Neural progenitor cell (in vitro differentiated cells): Measurements from ENCODE around the gene TRAK1. TPM values are rescaled to one million over a fixed set of nuclear protein-coding genes. Genes with fewer than 3 reads are reported as not detected.
A peak's percentile ranks its signal among the peaks of the same experiment; 100 is the strongest.

Experiments used
- DNase-seq: peaks from one replicate; pipeline ENCODE4 v3.0.0-alpha.2; 2016; ENCODE audit warnings: low spot score
- H2AFZ ChIP-seq: fragments of 200-600 bp; sonication (generic); replicated peaks from 2 replicates; pipeline ENCODE4 v1.6.1; 2016; ENCODE audit warnings: antibody characterized with exemption
- H3F3A ChIP-seq: fragments of 200-600 bp; sonication (generic); 2 replicates; pipeline ENCODE4 v1.6.1; 2016; ENCODE audit warnings: antibody characterized with exemption, low read depth
- H3K27ac ChIP-seq: fragments of 200-600 bp; sonication (generic); 2 replicates; pipeline ENCODE4 v1.5.1; 2016; ENCODE audit warnings: mild to moderate bottlenecking
- H3K27me3 ChIP-seq: fragments of 200-600 bp; sonication (generic); 2 replicates; pipeline ENCODE4 v1.6.1; 2016; ENCODE audit warnings: mild to moderate bottlenecking, moderate library complexity
- H3K36me3 ChIP-seq: fragments of 200-600 bp; sonication (generic); 2 replicates; pipeline ENCODE4 v1.5.1; 2016
- H3K4me1 ChIP-seq: fragments of 200-600 bp; sonication (generic); 2 replicates; pipeline ENCODE4 v1.6.1; 2016; ENCODE audit warnings: mixed run types
- H3K4me2 ChIP-seq: fragments of 200-600 bp; sonication (generic); 2 replicates; pipeline ENCODE4 v1.6.1; 2016
- H3K4me3 ChIP-seq: fragments of 200-600 bp; sonication (generic); 2 replicates; pipeline ENCODE4 v1.5.1; 2016
- H3K79me2 ChIP-seq: fragments of 200-600 bp; sonication (generic); 2 replicates; pipeline ENCODE4 v1.6.1; 2016; ENCODE audit warnings: low read depth
- H3K9ac ChIP-seq: fragments of 200-600 bp; sonication (generic); 2 replicates; pipeline ENCODE4 v1.6.1; 2016
- H3K9me3 ChIP-seq: fragments of 200-600 bp; sonication (generic); 2 replicates; pipeline ENCODE4 v1.5.1; 2016; ENCODE audit warnings: low read depth
- H4K20me1 ChIP-seq: fragments of 200-600 bp; sonication (generic); 2 replicates; pipeline ENCODE4 v1.6.1; 2016; ENCODE audit warnings: low read depth
- H3K27ac Mint-ChIP-seq: 3 replicates; pipeline ENCODE4 v1.8.0; 2021; ENCODE audit warnings: mixed read lengths
- H3K27me3 Mint-ChIP-seq: 2 replicates; pipeline ENCODE4 v1.8.0; 2022; ENCODE audit warnings: low read depth, mild to moderate bottlenecking, inconsistent platforms, moderate library complexity, mixed read lengths; ENCODE audit not compliant: insufficient read depth
- H3K36me3 Mint-ChIP-seq: 3 replicates; pipeline ENCODE4 v1.8.0; 2021; ENCODE audit warnings: mixed read lengths
- H3K4me1 Mint-ChIP-seq: 3 replicates; pipeline ENCODE4 v1.8.0; 2021; ENCODE audit warnings: mixed read lengths
- H3K4me3 Mint-ChIP-seq: 3 replicates; pipeline ENCODE4 v1.8.0; 2021; ENCODE audit warnings: mild to moderate bottlenecking, moderate library complexity, mixed read lengths
- H3K9me3 Mint-ChIP-seq: 3 replicates; pipeline ENCODE4 v1.8.0; 2020; ENCODE audit warnings: mixed read lengths
- CTCF ChIP-seq: fragments of 200-600 bp; sonication (generic); IDR thresholded peaks from 2 replicates; pipeline ENCODE4 v1.5.1; 2017; ENCODE audit warnings: antibody characterized with exemption, mild to moderate bottlenecking
- EZH2 ChIP-seq: fragments of 200-600 bp; sonication (generic); IDR thresholded peaks from 2 replicates; pipeline ENCODE4 v1.6.1; 2017; ENCODE audit warnings: antibody characterized with exemption, mild to moderate bottlenecking, moderate library complexity
- EZH2phosphoT487 ChIP-seq: fragments of 200-600 bp; sonication (generic); IDR thresholded peaks from 2 replicates; pipeline ENCODE4 v1.6.1; 2017; ENCODE audit warnings: antibody characterized with exemption
- total RNA-seq: library from RNA; depleted of rRNA; stranded (reverse); fragments of >200 nt; gene quantifications from 2 replicates; pipeline ENCODE4 v1.2.3, GENCODE V29; 2015; ENCODE audit warnings: low replicate concordance

Gene TRAK1
- total RNA-seq, 1 donor from 2014 or later, result 32.2 TPM

- Histone ChIP-seq H3K4me2 (no peak overlapping the region), H3K4me1 (no peaks in the 10 kb centered on the region), H3K27me3 (no peaks in the 10 kb centered on the region), H3K4me3 (no peak overlapping the region), H3K27ac (no peak overlapping the region), H3F3A (no peaks in the 10 kb centered on the region), H4K20me1 (no peaks in the 10 kb centered on the region), H3K9ac (no peak overlapping the region), H3K9me3 (no peaks in the 10 kb centered on the region), H3K36me3 (peaks cover 8% of the 10 kb centered on the region), H3K79me2 (no peaks in the 10 kb centered on the region), H2AFZ (no peak overlapping the region)
- TF ChIP-seq CTCF, result no peak
- TF ChIP-seq EZH2, result no peak
- Mint-ChIP-seq H3K4me1 (no peaks in the 10 kb centered on the region), H3K9me3 (no peaks in the 10 kb centered on the region), H3K4me3 (no peak overlapping the region), H3K27ac (peak overlapping the region; percentile 83), H3K36me3 (peaks cover 29% of the 10 kb centered on the region), H3K27me3 (peaks cover 3% of the 10 kb centered on the region)
- no peak for DNase-seq
Observed at GRCh38 chr3:42202217-42202865, 111.2 kb downstream of the TRAK1 start.

- no peaks in the 10 kb centered on the region for H3K27me3 Mint-ChIP-seq
- Histone ChIP-seq H3K79me2 (no peaks in the 10 kb centered on the region), H2AFZ (no peak overlapping the region), H3K27me3 (no peaks in the 10 kb centered on the region), H3F3A (no peaks in the 10 kb centered on the region), H3K4me1 (no peaks in the 10 kb centered on the region), H3K9ac (no peak overlapping the region), H3K27ac (no peak overlapping the region), H4K20me1 (no peaks in the 10 kb centered on the region), H3K36me3 (peaks cover 8% of the 10 kb centered on the region), H3K4me2 (no peak overlapping the region), H3K9me3 (no peaks in the 10 kb centered on the region), H3K4me3 (no peak overlapping the region)
- H3K4me1 Mint-ChIP-seq, result no peaks in the 10 kb centered on the region
- H3K9me3 Mint-ChIP-seq, result no peaks in the 10 kb centered on the region
- peaks cover 39% of the 10 kb centered on the region for H3K36me3 Mint-ChIP-seq
- no peak for DNase-seq
- no peak overlapping the region for H3K27ac Mint-ChIP-seq
- TF ChIP-seq CTCF, result no peak
- TF ChIP-seq EZH2phosphoT487, result no peak
- no peak for TF ChIP-seq EZH2
- H3K4me3 Mint-ChIP-seq, result no peak overlapping the region
Observed at GRCh38 chr3:42204867-42205599, 113.9 kb downstream of the TRAK1 start.

- H3K4me3 ChIP-seq, result no peak overlapping the region
- Mint-ChIP-seq H3K36me3 (peaks cover 36% of the 10 kb centered on the region), H3K4me1 (no peaks in the 10 kb centered on the region), H3K27me3 (no peaks in the 10 kb centered on the region), H3K4me3 (no peak overlapping the region), H3K9me3 (no peaks in the 10 kb centered on the region), H3K27ac (no peak overlapping the region)
- H3K27me3 ChIP-seq, result no peaks in the 10 kb centered on the region
- no peak overlapping the region for H3K4me2 ChIP-seq
- TF ChIP-seq EZH2, result no peak
- no peak for TF ChIP-seq EZH2phosphoT487
- no peak for TF ChIP-seq CTCF
- H3K9me3 ChIP-seq, result no peaks in the 10 kb centered on the region
- H3K79me2 ChIP-seq, result no peaks in the 10 kb centered on the region
- no peak overlapping the region for H2AFZ ChIP-seq
- H3K36me3 ChIP-seq, result peaks cover 5% of the 10 kb centered on the region
- no peaks in the 10 kb centered on the region for H3F3A ChIP-seq
- no peaks in the 10 kb centered on the region for H3K4me1 ChIP-seq
- H3K27ac ChIP-seq, result no peak overlapping the region
- no peaks in the 10 kb centered on the region for H4K20me1 ChIP-seq
- DNase-seq, result no peak
- H3K9ac ChIP-seq, result no peak overlapping the region
Observed at GRCh38 chr3:42205800-42206514, 114.8 kb downstream of the TRAK1 start.
